GM21367 (cell line): ENCODE data around the gene YWHAG.
"Not testable (repeated sequence)": the region's sequence is repeated elsewhere in the genome, so short reads cannot be mapped to it uniquely, and the experiment has no call there.

Source experiments
- ATAC-seq: cut with Tn5 transposase; IDR thresholded peaks from one replicate; pipeline ENCODE4 v1.9.1; 2021; ENCODE audit not compliant: unreplicated experiment

Gene YWHAG

DNA sequence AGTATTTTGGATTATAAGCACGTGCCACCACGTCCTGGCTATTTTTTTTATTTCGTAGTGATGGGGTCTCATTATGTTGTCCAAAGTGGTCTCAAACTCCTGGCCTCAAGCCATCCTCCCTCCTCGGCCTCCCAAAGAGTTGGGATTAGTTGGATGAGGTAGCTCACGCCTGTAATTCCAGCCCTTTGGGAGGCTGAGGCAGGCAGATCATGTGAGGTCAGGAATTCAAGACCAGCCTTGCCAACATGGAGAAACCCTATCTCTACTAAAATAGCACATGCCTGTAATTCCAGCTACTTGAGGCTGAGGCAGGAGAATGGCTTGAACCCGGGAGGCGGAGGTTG is 21.8 kb upstream of the YWHAG start:
- ATAC-seq: no peak

DNA sequence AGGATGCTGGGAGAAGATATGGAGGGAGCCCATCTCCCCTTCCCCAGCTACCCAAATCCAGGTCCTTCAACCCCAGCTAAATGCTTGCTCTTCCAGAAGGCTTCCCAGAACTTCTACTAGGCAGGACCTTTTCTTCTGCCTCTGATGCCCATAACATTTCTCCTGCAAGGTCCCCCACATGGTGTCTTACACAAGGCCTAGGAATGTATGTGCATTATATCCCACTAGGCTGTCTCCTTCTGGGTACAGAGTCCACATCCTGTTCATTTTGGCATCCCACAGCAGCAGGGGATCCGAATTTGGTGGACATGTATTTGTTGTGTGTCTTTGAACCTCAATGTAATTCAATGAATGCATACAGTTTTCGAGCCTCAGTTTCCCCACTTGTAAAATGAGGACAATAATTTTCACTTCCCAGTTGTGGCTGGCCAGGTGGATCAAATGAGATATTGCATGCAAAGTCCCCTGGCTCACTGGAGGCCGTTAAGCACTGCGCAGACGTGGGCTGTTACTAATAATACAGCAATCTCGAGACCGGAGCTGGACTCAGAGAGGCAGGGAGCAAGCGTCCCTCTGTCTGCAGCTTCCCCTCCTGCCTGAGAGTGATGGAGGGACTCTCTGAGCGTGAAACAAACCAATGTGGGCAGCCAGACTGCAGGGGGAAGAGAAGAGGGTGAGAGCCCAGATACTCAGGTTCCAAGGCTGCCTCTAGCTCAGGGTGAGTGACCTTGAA is 18.6 kb upstream of the YWHAG start:
- no peak for ATAC-seq

- ATAC-seq: no peak
Observed at GRCh38 chr7:76375251-76375650, 16.5 kb upstream of the YWHAG start.

- no peak for ATAC-seq
Observed at GRCh38 chr7:76372984-76373833, 14.4 kb upstream of the YWHAG start.

DNA sequence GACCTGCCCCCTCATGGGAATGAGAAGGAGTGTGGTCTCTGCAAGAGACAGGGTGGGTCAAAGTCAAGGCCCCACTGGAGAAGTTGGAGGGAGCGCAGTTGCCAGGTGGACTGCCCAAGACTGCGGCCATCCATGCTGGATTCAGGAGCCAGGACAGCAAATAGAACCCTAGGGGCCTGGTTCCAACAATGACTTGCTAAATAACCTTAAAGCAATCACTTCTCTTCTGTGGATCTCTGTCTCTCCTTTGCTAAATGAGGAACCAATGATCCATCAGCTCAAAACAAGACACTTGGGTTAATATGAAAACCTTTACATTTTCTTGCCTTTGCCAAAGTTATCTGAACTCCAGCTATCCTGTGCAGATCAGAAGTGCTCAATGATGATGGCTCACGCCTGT is 12.6 kb upstream of the YWHAG start:
- ATAC-seq: no peak

DNA sequence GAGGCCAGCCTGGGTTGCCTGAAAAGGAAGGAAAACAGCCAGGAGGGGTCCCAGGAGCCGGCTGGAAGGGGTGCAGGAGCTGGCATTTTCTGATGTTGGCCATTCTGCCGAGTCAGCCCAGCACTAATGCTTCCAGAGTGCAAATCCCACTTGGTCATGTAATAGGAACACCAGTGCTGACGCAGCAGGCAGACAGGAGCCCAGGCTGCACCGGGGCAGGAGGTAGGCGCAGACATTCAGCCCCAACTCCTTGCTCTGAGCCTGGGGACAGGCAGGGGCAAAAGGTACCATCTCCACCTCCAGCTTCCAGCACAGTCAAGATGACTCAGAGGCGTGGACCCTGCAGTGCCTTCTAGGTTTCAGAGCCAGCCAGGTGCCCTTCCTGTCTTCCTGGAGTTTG is 10.2 kb upstream of the YWHAG start:
- no peak for ATAC-seq

GRCh38 chr7:76368190-76368589 is 9.4 kb upstream of the YWHAG start:
- ATAC-seq: no peak

- ATAC-seq: no peak
Observed at GRCh38 chr7:76364198-76364584, 5.4 kb upstream of the YWHAG start.

DNA sequence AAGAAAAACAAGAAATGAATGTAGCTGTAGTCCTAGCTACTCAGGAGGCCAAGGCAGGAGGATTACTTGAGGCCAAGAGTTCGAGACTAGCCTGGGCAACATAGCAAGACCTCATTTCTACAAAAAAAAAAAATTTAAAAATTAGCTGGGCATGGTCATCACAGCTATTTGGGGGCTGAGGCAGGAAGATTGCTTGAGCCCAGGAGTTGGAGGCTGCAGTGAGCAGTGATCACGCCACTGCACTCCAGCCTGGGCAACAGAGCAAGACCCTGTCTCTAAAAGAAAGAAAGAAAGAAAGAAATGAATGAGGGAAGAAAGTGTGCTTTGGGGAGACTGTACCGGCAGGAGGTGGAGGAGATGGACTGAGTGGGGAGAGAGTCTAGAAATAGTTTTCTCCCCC is 5.0 kb upstream of the YWHAG start:
- ATAC-seq: not testable (repeated sequence)

- ATAC-seq: no peak
Observed at GRCh38 chr7:76359978-76360638, 1.3 kb upstream of the YWHAG start.

GRCh38 chr7:76359111-76359977 is 553 bp upstream of the YWHAG start:
- ATAC-seq: peak; percentile 83

GRCh38 chr7:76358011-76358480 is 745 bp downstream of the YWHAG start:
- ATAC-seq: peak; percentile 26

DNA sequence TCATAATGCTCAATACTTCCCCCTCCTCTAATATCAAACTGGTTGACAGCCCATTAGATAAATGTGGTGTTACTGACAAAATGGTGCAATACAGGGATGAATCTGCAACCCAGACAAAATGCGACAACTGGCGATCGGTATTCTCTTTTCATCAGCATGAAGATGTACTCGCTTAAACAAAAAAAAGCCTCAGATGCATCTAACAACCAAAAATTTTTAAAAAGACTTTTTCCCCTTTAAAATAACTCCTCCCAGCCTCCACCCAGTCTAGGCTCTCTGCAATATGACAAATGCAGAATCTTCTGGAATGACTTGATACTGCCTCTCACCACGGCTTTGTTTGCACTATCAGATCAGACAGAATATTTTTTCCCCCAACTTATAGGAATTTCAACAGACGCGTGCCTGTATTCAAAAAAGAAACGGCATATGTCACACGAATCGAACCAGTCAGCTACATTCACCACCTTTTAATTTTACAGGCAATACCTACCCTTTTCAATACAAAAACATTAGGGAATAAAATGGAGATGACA is 1.2 kb downstream of the YWHAG start:
- no peak for ATAC-seq

DNA sequence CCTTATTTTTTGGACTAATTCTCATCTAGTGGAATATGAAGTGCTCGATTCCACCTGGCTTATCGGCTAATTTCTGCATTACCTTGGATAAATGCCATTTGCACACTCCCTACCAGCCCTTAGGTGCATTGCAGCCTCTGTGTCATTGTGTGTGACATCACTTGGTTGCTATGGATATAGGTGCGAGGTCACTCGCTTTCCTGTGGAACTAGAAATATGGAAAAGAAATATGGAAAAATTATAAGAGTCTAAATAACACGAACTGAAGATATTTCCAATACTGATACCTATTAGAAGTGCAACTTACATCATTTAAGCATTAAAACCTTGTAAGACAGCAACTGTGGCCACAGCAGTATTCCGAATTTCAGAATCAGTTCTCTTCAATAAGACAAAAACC is 2.0 kb downstream of the YWHAG start:
- ATAC-seq: no peak

DNA sequence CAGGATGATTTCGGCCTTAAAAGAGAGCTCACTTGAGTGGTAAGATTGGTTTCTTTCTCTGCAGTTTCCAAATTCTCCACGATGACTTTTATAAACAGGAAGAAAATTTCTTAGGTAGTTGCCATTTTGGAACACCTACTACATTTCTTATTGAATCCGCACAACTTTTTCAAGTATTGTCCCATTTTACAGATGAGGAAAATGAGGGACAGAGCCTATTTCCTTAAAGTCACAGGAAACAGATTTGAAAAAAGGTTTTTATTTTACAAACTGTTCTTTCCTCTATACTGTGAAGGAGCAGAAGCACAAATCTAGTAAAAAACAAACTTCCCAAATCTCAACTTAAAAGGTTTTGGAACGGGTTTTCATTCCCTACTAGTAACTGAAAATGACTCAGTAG is 2.7 kb downstream of the YWHAG start:
- no peak for ATAC-seq

- ATAC-seq: no peak
Observed at GRCh38 chr7:76354981-76355730, 3.6 kb downstream of the YWHAG start.

DNA sequence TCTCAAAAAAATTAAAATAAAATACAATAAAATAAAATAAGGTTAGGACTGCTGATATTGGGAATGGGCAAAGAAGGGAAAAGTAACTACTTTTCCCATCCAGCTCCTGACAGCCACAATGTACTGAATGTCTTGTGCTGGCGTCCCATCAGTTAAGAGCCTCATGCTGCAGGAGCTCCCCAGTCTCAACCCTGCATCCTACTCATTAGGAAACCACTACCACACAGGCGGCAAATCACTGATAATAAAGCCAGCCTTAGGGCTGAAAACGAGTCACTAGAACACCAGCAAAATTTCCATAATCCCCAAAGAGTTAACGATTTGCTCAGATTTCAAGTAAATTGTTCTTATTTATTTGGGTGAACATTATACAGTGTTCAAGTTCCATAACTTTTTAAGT is 4.3 kb downstream of the YWHAG start:
- no peak for ATAC-seq

GRCh38 chr7:76353744-76354143 is 5.0 kb downstream of the YWHAG start:
- ATAC-seq: no peak

- ATAC-seq: no peak
Observed at GRCh38 chr7:76352193-76352592, 6.6 kb downstream of the YWHAG start.

DNA sequence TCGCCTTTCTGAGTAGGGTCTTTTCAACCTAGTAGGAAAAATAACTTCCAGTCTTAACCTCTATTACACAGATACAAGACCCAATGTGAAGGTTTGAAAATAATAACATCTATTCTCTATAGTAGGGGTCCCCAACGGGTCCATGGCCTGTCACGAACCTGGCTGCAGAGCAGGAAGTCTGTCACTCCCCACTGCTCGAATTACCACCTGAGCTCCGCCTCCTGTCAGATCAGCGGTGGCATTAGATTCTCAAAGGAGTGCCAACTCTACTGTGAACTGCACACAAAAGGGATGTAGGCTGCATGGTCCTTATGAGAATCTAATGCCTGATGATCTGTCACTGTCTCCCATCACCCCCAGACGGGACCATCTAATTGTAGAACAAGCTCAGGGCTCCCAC is 7.4 kb downstream of the YWHAG start:
- ATAC-seq: no peak
